Stimulated activated CD8-positive, alpha-beta memory T cell treated with anti-CD3 and anti-CD28 coated beads, Interleukin-12 subunit alpha, Interleukin-12 subunit beta, amount 100 ng/mL, for 24 hours (primary cell): Measurements from ENCODE around the gene MYOM1.
A peak's percentile ranks its signal among the peaks of the same experiment; 100 is the strongest.
"Not testable (repeated sequence)": the region's sequence is repeated elsewhere in the genome, so short reads cannot be mapped to it uniquely, and the experiment has no call there.

ENCODE experiments used
- DNase-seq: peaks from one replicate; pipeline ENCODE4 v3.0.0-alpha.2; 2020; ENCODE audit errors: extremely low read depth

The MYOM1 gene

DNA sequence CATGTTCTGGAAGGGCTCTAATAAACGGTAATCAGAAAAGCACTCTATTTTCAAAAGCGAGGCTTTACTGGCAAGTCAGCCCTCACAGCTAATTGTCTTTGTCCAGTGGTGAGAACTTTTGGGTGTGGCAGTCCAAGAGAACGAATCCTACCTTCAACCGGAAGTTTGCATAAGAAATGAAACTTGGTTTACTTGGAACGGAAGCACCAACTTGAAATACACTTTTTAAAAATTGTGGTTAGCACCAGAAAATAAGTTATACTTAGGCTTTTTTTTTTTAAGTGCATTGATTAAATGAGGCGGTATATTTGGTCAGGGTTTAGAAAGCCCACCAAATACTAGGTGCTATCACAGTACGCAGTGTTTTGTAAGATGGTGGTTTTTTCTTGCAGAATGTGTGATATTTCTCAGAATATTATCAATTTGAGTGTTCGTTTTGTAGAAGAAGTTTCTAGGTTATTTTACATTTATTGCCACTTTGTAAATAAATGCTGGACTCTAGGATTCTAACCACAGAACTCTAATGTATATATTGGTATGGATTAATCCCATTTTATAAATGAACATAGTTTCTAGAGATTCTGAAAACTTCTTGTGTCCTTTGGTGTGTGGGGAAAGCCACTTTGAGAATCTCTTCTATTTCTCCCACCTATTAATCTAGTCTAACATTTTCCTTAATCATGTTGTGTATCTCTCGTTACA lies 29.0 kb upstream of the MYOM1 start:
- no peak for DNase-seq

DNA sequence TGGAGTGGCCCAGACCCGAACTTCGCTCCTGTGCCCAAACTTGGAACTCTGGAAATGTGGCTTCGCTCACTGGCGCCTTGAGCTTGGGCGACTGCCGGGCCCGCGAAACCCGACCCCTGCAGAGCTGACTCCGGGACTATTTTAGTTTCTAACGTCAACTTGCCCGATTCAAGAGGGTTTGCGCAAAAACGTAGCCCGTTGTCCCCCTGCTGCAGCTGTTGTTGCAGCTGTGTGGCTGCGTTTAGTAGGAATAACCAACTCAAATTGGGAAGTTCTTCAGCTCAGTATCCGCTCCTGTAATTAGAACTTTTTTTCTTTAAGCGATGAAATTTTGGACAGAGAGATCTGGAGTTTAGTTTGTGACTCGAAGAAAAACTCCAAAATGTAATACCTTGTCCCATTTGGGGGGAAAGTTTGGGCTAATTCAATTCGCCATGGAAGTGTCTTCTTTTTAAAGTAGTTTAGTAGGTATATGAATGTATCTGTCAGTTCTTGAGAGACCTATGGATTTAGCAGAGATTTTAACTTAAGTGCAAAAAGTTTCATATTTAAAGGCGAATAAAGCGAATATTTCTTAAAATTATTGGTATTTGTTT lies 28.4 kb upstream of the MYOM1 start:
- DNase-seq, result no peak

DNA sequence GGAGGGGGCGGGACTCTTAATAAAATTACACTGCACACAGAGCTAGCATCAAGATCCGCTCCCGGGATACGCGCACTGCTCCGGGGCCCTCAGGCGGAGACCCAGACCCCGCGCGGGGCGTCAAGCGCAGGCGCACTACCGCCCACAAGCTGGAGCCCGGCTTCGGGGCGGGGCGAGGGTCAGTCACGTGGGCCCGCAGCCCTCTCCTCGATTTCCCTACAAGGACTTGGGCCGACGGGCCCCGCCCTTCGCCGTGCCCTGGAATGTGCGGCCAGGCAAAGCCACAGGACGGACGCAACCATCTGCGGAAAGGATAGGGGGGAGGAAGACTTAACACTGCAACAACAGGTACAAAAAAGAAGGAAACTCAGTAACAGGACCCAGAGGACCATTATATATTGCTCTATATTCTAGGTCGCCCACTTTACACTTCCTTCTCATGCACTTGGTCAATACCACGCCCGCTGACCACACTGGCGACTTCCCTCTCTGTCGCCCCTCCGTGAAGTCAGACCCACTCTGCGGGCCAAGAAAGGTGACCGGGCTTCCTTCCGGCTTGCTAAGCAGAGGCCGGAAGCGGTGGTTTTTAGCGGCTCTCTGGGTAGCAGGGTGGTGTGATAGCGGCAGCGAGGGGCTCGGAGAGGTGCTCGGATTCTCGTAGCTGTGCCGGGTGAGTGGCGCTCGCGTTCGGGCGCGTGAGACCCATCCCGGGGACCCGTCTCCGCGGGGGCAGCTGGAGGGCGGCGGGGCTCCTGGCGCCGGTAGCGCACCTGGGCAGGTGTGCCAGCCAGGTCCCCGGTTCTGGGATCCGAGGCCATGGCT lies 27.7 kb upstream of the MYOM1 start, which contains the start of gene MYL12A:
TSS of gene MYL12A (plus strand) at position 562 of the 822 bp plus-strand sequence. CDS start 5,447 bp downstream, outside the sequence.
- DNase-seq, result peak; percentile 85

DNA sequence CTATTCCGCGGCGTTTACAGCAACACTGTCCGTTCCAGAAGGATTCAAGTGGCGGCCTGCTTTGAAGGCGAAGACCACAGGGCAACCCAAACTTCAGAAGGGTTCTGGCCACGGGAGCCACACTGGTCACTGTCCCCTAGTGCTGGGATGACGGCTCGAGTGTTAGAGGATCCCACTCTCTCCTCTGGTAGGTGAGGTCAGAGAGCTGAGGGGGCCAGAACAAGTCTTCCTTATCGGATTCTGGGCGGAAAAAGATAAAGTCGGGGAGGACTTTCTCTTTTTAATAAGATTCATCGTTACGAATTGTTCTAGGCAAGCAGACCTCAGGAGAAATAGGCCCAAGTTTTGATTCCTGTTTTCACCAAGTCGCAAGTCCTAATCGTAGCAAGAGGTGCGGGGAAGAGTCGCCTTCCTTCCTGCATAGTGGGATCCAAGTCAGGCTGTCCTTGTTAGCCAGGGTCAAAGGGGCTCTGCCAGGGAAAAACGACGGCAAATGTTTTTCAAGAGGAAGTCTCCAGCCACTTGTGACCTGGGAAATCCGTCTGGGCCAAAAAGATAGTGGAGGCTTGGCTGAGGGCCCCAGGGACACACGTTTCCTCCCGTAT lies 27.0 kb upstream of the MYOM1 start:
- no peak for DNase-seq

DNA sequence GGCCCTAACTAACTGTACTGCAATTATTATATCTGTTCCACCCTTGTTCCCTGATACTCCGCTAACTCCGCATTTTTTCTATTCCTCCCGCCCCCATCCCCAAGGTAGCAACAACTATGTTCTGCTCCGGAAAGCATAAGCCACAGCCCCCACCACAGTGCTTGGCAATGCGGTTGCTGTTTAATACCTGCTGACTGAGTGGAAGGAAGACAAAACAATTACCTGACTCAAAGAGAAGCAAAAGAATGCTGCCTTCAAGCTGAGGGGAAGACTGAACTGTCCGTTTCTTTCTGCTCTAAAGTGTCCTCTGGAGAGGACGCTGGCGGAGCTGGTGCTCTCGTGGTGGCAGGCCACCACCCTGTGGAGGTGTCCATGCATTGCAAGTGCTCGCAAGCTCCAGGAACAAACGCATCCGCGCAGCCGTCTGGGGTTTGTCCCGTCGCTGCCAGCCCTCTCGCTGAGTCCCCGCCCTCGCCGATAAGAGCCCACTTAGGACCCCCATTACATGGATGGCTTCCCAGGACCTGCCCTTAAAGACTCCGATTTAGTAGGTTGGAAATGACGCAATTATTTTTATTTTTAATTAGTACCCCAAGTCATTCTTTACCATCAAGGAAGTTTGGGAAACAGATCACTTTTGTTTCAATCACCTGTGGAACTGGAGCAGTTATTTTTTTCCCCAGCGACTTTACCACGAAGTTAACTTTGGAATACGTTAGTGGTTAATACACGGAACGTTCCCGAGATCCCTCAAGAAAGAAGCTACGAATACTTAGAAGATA lies 26.3 kb upstream of the MYOM1 start:
- DNase-seq, result peak; percentile 51

DNA sequence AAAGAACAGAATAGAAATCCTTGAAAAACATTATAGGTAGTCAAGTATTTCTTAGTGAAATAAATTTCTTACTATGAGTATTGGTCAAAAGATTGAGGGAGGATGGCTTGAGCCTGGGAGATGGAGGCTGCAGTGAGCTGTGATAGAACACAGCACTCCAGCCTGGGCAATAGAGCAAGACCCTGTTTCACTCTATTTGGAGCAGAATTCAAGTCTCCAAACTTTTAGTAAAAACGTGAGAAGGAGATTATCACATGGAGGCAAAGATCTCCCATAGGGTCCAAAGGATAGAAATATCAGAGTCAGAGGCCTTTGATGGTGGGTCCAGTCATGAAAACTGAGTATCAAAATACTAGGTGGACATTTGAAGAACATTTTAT lies 25.4 kb upstream of the MYOM1 start:
- DNase-seq, result no peak

DNA sequence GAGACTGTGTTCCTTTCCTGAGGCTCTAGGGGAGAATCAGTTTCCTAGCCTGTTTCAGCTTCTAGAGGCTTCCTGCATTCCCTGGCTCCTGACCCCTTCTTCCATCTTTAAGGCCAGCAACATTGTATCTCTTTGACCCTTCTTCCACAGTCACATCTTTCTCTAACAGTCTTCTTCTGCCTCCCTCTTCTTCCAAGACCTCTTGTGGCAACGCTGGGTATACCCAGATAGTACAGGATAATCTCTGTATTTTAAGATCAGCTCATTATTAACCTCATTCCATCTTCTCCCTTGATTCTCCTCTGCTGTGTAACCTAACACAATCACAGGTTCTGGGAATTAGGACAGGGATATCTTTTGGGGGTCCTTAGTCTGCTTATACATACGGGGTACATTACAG lies 19.0 kb upstream of the MYOM1 start:
- no peak for DNase-seq

DNA sequence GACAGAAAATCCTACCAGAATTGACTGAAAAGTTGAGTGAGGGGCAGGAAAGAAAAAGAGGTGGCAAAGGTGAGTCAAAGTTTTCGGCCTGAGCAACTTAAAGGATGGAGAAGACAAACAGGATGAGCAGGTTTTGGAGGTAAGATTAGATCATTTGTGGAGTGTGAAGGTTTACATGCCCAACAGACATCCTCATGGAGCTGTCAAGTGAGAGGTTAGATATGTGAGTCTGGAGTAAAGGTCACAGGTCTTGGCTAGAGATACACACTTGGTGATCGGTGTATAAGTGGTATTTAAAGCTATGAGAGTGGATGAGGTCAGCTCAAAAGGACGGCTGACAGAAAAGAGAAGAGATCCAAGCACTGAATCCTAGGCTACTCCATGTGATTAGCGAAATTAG lies 16.7 kb upstream of the MYOM1 start:
- DNase-seq, result no peak

DNA sequence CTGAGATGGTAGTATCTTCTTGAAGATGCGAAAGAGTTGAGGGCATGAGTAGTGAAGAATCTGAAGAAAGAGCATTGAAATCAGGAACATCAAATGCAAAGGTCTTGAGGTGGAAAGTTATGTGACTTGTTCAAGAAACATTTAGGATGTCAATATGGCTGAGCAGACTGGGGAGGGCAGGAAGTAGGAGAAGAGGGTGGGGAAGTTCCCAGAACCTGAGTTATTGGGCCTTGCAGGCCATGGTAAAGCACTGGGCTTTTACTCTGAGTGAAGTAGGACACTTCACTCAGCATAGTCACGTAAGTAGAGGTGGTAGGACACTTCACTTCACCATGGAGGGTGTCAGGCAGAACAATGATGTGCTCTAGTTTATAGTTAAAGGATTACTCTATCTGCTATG lies 16.1 kb upstream of the MYOM1 start:
- DNase-seq, result no peak

DNA sequence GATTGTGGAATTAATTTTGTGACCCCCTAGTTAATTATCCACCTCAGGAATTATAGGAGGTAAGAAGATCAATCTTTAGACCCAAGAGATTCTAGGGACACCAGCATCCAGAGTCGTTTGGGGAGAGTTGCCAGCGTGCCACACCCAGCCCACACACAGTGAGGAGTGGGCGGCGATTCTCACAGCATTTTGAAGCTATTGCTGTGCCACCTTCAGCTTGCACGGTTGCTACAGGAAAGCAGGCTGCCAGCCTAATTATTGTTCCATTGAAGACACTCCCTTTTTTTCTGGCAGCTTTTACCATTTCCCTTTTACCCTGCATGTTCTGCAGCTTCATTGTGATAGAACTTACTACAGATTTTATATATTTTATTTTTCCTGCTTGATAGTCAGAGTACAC lies 14.7 kb upstream of the MYOM1 start:
- no peak for DNase-seq

DNA sequence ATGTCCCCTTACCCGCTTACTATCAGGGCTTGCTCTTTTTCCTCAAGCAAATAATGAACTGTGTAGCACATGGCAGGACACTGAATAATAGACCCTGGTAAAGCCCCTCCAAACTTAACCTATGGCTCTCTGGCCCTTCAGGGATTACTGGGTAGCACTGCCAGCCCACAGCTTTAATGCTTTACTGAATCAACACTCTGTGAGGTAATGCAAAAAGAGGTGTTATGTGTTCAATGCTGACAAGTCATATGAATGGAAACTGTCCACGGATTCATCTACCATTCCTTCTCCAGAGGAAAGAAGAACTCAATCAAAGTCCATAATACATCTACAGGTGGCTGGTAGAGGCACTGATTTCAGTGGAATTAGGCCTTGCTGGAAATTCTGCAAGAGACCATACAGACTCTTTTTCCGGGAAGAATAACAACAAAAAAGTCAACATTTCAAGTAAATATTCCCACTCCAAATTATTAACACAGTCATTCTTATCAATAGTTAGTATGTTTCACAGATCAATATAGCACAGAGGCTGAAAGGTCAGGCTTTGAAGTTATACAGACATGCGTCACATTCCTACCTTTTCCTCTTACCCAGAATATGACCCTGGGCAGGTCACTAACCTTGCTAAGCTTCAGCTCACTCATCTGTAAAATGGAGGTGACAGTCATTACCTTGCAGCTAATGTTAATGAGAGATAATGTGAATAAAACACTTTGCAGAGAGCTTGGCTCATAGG lies 13.8 kb upstream of the MYOM1 start:
- DNase-seq, result no peak

DNA sequence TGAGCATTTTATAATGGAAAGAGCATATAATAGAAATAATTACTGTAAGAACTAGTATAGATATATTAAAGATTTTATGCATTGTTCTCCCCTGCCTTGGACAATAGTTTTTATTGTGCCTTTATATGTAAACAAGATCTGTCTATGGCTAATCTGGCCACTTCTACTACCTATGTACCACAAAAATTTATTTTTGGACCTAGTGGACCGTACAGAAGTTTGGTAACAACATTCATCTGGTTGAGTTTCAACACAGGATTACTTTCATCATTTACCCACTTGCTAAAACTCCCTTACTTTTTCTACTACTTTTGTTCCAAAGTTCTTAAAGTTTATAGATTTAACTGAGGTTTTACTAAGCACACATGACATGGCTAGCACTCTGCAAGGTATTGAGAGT lies 13.2 kb upstream of the MYOM1 start:
- no peak for DNase-seq

DNA sequence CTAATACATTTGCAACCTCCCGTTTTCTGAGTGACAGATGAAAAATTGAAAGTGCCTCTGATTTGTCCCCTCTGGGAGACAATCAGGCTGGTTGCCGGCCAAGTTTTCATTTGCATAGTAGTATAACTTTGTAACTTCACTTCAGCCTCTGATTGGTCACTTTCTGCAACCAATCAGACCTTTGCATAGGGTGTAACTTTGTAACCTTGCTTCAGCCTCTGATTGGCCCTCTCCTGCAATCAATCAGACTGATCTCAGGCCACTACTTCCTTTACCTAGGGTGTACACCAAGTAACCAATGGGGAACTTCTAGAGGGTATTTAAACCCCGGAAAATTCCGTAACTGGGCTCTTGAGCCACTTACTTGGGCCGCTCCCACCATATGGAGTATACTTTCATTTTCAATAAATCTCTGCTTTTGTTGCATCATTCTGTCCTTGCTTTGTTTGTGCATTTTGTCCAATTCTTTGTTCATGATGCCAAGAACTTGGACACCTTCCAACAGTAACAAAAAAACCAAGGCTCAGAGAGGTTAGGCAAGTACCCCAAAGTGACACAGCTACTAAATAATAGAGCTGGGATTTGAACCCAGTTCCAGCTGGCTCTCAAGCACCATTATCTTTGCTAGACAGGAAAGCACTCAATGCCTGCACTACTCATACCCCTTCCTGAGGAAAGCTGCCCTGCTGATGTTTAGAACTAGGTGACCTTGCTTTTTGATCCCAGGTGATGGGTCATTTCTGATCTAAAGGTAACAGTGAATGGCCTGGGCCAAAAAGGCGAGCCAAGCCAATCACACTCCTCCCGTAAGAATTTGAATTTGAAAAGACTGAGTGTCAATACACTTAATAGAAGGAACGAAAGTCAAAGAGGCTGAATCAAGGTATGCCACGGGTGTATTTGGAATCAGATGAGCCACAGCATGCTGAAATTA lies 10.9 kb upstream of the MYOM1 start:
- DNase-seq, result no peak

DNA sequence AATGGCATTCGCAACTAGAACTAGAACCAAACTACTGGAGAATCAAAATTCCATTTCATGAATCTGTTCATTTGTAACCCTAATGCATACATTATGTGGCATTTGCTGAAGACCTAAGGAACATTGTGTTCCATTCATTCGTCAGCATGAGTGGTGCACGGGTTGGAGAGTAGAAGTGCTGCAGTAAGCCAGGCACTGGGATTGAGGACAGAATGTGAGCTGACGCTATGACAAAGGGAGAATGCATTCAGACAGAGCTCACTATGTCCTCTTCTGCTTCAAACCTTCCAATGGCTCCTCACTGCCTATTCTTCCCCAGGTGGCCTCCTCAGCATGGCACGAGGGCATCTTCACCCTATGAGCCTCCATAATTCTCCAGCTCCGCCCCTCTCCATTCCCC lies 6.3 kb upstream of the MYOM1 start:
- no peak for DNase-seq

DNA sequence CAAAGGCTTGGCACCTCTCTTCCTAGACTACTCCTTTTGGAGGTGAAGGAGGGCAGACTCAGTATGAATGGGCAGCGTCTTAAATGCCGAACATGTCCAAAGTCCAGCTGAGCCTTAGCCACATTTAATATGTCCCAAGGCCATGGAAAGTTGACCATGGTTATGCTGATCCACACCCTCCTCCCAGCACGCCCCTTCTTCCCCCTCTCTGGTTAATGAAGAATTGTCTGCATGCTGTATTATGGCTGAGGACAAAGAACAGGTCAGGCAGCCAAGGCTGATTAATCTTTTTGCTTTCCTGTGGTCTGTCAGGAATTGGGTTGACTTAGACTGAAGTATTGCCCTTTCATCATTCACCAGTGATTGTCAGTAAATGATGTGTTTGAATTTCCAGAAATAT lies 5.8 kb upstream of the MYOM1 start:
- DNase-seq, result no peak

DNA sequence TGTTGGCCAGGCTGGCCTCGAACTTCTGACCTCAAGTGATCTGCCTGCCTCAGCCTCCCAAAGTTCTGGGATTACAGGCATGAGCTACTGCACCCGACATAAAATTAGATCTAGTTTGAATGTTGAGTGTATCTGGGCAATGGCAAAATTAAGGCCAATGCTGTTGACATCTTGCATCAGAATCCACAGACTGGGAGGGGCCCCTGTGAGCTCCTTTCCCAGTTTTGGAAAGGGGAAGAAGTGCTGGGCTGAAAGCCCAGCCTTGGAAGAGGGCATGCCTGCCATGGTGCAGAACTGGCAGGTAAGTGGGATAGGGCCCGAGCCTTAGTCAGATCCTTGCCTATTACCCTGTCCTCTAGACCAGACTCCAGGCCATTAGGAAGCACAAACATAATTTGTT lies 4.5 kb upstream of the MYOM1 start:
- DNase-seq, result no peak

DNA sequence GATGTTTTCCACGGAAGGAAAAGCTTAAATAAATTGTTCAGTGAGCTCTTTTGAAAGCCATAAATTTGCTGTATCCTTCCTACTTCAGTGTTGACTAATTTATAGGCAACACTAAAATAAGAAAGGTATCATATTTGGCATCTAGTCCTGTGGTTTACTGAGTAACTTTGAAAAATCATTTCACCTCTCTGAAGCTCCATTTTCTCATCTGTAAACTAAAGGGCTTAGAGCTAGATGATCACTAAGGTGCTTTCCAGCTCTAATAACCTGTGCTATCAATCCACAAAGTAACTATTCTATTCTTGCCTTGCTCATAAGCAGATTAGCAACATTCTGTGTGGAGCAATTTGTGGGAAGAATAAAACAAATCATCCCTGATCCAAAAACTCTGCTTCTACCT lies 3.6 kb upstream of the MYOM1 start:
- no peak for DNase-seq

DNA sequence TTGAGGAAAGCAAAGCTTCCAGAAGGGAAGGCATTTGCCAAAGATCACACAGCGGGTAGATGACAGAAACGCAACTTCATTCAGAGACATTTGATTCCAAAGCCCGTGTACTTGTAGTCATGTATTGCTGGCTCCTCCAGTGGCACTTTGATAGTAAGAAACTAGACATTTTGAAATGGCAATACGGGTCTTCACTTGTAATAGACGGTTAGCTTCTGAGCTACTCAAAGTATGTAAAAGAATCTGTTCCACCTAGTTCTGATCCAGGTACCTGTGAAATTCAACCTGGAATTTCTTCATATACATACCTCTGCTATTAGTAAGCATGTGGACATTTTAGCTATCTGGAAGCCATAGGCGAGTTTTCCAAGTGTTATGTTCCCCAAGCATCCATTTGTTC lies 1.7 kb upstream of the MYOM1 start:
- no peak for DNase-seq

DNA sequence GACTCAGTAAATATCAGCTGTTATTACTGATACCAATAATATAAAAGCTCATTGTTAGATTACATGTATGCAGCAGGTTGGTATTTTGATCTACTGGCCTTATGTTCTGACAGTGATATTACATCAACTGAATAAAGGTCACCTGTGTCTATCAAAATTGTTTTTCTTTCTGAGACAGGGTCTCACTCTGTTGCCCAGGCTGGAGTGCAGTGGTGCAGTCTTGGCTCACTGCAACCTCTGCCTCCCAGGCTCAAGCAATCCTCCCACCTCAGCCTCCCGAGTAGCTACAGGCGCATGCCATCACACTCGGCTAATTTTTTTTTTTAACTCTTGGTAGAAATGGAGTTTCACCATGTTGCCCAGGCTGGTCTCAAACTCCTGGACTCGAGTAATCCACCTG lies 1.1 kb upstream of the MYOM1 start:
- DNase-seq, result not testable (repeated sequence)

DNA sequence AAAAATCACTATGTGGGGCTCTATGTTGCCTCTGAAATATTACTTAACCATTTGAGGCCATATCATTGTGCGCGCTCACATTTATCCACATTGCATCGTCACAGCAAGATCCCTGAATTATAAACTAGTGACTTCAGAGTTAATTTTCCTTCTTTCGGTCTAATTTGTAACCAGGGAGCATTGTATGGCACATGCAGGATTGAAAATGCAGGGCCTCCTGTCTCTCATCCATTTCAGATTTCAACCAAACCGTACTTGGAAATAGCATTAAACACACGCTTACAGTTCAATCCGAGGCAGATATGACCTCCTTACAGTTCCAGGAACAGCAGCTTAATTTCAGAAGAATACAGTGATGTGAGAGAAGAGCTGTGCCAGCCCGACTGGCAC lies 532 bp downstream of the MYOM1 start:
- no peak for DNase-seq
